ENCODE results near the gene FAM184B.

FAM184B gene

DNA sequence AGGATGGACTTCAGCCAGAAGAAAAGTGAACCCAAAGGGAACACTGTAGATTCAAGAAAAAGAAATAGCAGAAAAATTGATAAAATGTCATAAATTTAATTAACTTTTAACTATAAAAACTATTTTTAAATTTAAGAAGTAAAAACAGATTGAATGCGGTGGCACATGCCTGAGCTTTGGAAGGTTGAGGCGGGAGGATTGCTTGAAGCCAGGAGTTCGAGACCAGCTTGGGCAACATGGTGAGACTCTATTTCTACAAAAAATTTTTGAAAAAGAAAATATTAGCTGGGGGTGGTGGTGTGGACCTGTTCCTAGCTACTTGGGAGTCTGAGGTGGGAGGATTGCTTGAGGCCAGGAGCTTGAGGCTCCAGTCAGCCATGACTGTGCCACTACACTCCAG, 3.0 kb downstream of the FAM184B start:
- Histone ChIP-seq H3K9me3 (ENCODE audit: control insufficient read depth, low read length) (no peaks in the 10 kb centered on the region), H3K4me1 (ENCODE audit: control insufficient read depth, insufficient read depth, low read length) (peaks cover 15% of the 10 kb centered on the region), H3K4me3 (ENCODE audit: insufficient read depth, low read depth, low read length) (no peak overlapping the region), H3K27me3 (ENCODE audit: control insufficient read depth, insufficient read depth, low read length, poor library complexity, severe bottlenecking) (peaks cover 50% of the 10 kb centered on the region), H3K36me3 (ENCODE audit: control insufficient read depth, insufficient read depth, low read length) (no peaks in the 10 kb centered on the region), H3K27ac (ENCODE audit: insufficient read depth, low read depth, low read length, poor library complexity, severe bottlenecking) (no peak overlapping the region)
- 67 to 79% methylated on average over 3 of the region's 3 CpGs for WGBS, 2 experiments

DNA sequence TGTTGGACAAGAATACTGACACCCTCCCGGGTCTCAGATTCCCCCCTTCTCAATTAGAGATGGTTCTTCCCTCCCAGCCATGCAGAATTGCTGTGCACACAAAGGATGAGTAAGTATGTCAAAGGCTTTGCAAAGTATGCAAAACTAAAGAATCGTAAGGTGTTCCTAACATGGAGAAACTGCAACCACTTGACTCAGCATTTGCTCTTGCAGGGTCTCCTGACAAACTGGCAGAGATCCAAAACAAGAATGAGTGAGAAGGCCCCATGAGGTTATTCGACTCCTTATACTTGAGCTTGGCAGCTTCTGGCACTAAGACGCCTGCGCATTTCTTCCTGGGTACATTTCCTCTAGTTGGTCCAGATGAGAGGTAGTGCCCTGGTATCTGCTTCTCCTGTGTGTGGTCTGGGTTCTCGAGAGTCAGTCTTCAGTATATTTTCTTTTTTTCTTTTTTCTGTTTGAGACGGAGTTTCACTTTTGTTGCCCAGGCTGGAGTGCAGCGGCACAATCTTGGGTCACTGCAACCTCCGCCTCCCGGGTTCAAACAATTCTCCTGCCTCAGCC, 8.2 kb downstream of the FAM184B start:
- 95 to 96% methylated on average over 10 of the region's 10 CpGs for WGBS, 2 experiments
- Histone ChIP-seq H3K27ac (ENCODE audit: insufficient read depth, low read depth, low read length, poor library complexity, severe bottlenecking) (no peak overlapping the region), H3K9me3 (ENCODE audit: control insufficient read depth, low read length) (no peaks in the 10 kb centered on the region), H3K4me1 (ENCODE audit: control insufficient read depth, insufficient read depth, low read length) (no peaks in the 10 kb centered on the region), H3K36me3 (ENCODE audit: control insufficient read depth, insufficient read depth, low read length) (no peaks in the 10 kb centered on the region), H3K4me3 (ENCODE audit: insufficient read depth, low read depth, low read length) (no peak overlapping the region), H3K27me3 (ENCODE audit: control insufficient read depth, insufficient read depth, low read length, poor library complexity, severe bottlenecking) (no peaks in the 10 kb centered on the region)

DNA sequence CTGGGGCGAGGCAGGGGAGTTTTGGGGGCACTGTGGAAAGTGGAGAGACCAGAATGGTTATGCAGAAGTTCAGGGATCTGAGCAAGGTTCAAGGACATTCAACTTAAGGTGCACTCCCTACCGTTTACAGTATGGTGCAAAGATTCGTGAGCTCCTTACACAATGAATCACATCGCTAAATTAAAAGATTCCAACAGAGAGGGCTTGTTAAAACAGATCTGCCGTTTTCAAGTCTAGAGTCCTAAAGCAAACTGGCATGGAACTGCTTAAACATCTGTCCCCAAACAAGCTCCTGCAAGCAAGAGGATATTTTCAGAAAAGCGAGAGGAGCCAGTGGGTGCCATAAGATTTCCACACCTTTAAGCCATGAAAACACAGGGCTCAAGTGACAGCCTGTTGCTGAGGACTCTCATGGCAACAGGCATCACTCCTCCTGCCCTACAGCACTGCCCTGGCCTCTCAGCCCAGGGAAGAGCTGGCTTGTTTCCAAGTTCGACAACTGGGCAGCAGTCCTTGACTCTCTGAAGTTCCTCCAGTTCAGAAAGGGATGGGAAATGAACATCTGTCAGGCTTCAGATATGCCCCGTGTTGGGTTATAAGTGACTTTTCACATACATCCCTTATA, 10.0 kb downstream of the FAM184B start:
- Histone ChIP-seq H3K4me1 (ENCODE audit: control insufficient read depth, insufficient read depth, low read length) (no peaks in the 10 kb centered on the region), H3K27ac (ENCODE audit: insufficient read depth, low read depth, low read length, poor library complexity, severe bottlenecking) (no peak overlapping the region), H3K4me3 (ENCODE audit: insufficient read depth, low read depth, low read length) (no peak overlapping the region), H3K36me3 (ENCODE audit: control insufficient read depth, insufficient read depth, low read length) (no peaks in the 10 kb centered on the region), H3K27me3 (ENCODE audit: control insufficient read depth, insufficient read depth, low read length, poor library complexity, severe bottlenecking) (no peaks in the 10 kb centered on the region), H3K9me3 (ENCODE audit: control insufficient read depth, low read length) (no peaks in the 10 kb centered on the region)
- WGBS, 2 experiments = 91% methylated on average over 8 of the region's 8 CpGs

DNA sequence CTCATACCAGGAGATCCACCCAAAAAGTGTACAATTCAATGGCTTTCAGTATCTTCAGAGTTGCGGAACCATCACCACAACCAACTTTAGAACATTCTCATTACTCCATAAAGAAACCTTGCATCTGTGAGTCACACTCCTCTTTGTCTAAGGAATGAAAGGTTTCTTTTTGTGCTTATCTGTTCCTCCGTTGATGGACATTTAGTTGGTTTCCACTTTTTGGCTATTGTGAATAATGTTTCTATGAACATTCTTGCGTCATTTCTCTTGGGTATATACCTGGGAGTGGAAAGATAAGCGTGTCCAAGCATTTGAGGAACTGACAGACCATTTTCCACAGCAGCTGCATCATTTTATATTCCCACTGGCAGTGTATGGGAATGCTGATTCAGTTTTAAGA, 10.6 kb downstream of the FAM184B start:
- Histone ChIP-seq H3K4me3 (ENCODE audit: insufficient read depth, low read depth, low read length) (no peak overlapping the region), H3K27me3 (ENCODE audit: control insufficient read depth, insufficient read depth, low read length, poor library complexity, severe bottlenecking) (no peaks in the 10 kb centered on the region), H3K27ac (ENCODE audit: insufficient read depth, low read depth, low read length, poor library complexity, severe bottlenecking) (no peak overlapping the region), H3K36me3 (ENCODE audit: control insufficient read depth, insufficient read depth, low read length) (no peaks in the 10 kb centered on the region), H3K4me1 (ENCODE audit: control insufficient read depth, insufficient read depth, low read length) (no peaks in the 10 kb centered on the region), H3K9me3 (ENCODE audit: control insufficient read depth, low read length) (no peaks in the 10 kb centered on the region)
- 79 to 93% methylated on average over 4 of the region's 4 CpGs for WGBS, 2 experiments

DNA sequence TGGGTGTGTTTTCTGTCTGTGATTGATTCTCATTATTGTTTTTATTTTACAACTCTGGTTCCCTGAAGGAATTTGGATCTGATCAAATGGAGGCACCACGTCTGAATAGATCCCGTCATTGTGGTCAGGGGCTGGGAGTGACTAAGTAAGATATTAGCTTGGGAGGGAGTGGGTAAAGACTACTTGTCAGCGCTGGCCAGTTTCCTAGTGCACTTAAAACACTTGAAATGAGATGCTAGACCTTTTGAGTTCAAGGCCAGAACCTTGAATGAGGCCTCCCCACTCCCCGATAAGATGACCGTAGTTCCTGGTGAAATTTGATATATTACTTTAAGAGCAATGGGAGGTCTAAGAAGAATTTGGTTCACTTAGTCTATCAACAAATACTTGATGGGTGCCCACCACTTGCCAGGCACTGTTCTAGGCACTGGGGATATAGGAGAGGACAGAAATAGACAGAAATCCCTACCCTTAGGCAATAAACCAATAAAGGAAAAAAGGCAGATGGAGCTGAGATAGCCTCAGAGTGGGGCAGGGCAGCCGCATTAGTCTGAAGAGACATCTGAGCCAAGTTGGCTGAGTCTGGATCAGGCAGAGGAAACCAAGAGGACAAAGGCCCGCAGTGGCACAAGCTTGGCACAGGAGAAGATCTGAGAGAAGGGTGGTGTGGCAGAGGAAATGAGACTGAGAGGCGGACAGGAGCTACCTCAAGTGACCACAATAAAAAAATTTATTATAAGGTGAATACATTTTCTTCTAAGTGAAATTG, 11.8 kb downstream of the FAM184B start:
- H3K4me3 ChIP-seq (ENCODE audit: insufficient read depth, low read depth, low read length) = no peak overlapping the region
- no peaks in the 10 kb centered on the region for H3K9me3 ChIP-seq (ENCODE audit: control insufficient read depth, low read length)
- H3K27ac ChIP-seq (ENCODE audit: insufficient read depth, low read depth, low read length, poor library complexity, severe bottlenecking) = no peak overlapping the region
- no peaks in the 10 kb centered on the region for H3K36me3 ChIP-seq (ENCODE audit: control insufficient read depth, insufficient read depth, low read length)
- 88 to 90% methylated on average over 7 to 8 of the region's 8 CpGs for WGBS, 2 experiments
- H3K27me3 ChIP-seq (ENCODE audit: control insufficient read depth, insufficient read depth, low read length, poor library complexity, severe bottlenecking) = no peaks in the 10 kb centered on the region
- no peaks in the 10 kb centered on the region for H3K4me1 ChIP-seq (ENCODE audit: control insufficient read depth, insufficient read depth, low read length)

DNA sequence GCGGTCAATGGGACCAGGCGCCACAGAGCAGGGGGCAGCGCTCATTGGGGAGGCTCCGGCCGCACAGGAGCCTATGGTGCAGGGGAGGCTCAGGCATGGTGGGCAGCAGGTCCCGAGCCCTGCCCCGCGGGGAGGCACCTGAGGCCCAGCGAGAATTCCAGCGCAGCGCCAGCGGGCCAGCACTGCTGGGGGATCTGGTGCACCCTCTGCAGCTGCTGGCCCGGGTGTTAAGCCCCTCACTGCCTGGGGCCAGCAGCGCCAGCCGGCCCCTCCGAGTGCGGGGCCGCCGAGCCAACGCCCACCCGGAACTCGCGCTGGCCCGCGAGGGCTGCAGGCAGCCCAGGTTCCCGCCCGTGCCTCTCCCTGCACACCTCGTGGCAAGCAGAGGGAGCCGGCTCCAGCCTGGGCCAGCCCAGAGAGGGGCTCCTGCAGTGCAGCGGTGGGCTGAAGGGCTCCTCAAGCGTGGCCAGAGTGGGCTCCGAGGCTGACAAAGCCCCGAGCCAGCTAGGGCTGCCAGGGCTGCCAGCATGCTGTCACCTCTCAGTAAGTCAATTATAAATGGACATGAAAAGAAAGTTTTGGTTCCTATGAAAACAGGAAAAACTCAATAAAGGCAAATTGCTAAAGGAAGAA, 14.5 kb downstream of the FAM184B start:
- Histone ChIP-seq H3K9me3 (ENCODE audit: control insufficient read depth, low read length) (no peaks in the 10 kb centered on the region), H3K36me3 (ENCODE audit: control insufficient read depth, insufficient read depth, low read length) (no peaks in the 10 kb centered on the region), H3K27me3 (ENCODE audit: control insufficient read depth, insufficient read depth, low read length, poor library complexity, severe bottlenecking) (no peaks in the 10 kb centered on the region), H3K4me1 (ENCODE audit: control insufficient read depth, insufficient read depth, low read length) (no peaks in the 10 kb centered on the region), H3K4me3 (ENCODE audit: insufficient read depth, low read depth, low read length) (no peak overlapping the region), H3K27ac (ENCODE audit: insufficient read depth, low read depth, low read length, poor library complexity, severe bottlenecking) (no peak overlapping the region)
- WGBS, 2 experiments = 92 to 94% methylated on average over 33 of the region's 33 CpGs

DNA sequence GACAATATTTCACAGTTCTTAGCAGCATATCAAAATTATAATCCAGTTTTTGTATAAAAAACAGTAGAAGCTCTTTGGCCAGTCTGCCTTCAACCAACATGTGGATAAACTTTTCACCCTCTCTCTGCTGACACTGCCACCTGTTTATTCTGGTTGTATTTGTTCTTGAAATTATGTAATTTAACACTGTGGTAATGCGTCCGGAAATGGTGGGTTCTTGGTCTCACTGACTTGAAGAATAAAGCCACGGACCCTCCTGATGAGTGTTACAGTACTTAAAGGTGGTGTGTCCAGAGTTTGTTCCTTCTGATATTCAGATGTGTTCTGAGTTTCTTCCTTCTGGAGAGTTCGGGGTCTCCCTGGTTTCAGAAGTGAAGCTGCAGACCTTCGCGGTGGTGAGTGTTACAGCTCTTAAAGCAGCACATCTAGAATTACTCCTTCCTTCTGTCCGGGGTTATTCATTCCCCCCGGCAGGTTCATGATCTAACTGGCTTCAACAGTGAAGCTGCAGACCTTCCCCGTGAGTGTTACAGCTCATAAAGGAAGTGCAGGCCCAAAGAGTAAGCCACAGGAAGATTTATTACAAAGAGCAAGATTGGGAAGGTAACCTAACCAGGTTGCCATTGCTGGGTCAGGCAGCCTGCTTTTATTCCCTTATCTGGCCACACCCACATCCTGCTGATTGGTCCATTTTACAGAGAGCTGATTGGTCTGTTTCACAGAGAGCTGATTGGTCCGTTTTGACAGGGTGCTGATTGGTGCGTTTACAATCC, 15.7 kb downstream of the FAM184B start:
- Histone ChIP-seq H3K36me3 (ENCODE audit: control insufficient read depth, insufficient read depth, low read length) (no peaks in the 10 kb centered on the region), H3K9me3 (ENCODE audit: control insufficient read depth, low read length) (no peaks in the 10 kb centered on the region), H3K4me3 (ENCODE audit: insufficient read depth, low read depth, low read length) (no peak overlapping the region), H3K27ac (ENCODE audit: insufficient read depth, low read depth, low read length, poor library complexity, severe bottlenecking) (no peak overlapping the region), H3K4me1 (ENCODE audit: control insufficient read depth, insufficient read depth, low read length) (no peaks in the 10 kb centered on the region), H3K27me3 (ENCODE audit: control insufficient read depth, insufficient read depth, low read length, poor library complexity, severe bottlenecking) (no peaks in the 10 kb centered on the region)
- WGBS, 2 experiments = 89 to 90% methylated on average over 11 of the region's 11 CpGs

DNA sequence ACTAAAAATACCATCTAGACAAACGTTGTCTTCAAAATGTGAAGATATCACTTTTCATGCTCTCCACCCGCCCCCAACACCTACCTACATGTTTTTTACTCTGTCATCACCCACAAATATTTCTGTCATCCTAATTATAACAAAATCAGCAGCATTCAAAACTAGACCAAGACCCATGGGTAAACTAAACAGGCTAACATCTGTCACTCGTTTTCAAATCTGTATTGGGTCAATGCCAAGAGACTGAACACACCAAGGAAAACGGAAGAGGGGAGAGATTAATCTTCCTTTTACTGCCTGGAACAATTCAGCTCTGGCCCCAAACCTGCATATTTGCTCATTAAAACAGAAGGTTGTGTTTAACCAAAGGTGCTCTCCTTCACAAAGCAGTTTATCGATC, 17.5 kb downstream of the FAM184B start:
- Histone ChIP-seq H3K36me3 (ENCODE audit: control insufficient read depth, insufficient read depth, low read length) (no peaks in the 10 kb centered on the region), H3K27ac (ENCODE audit: insufficient read depth, low read depth, low read length, poor library complexity, severe bottlenecking) (no peak overlapping the region), H3K9me3 (ENCODE audit: control insufficient read depth, low read length) (no peaks in the 10 kb centered on the region), H3K4me1 (ENCODE audit: control insufficient read depth, insufficient read depth, low read length) (no peaks in the 10 kb centered on the region), H3K4me3 (ENCODE audit: insufficient read depth, low read depth, low read length) (no peak overlapping the region), H3K27me3 (ENCODE audit: control insufficient read depth, insufficient read depth, low read length, poor library complexity, severe bottlenecking) (no peaks in the 10 kb centered on the region)
- WGBS, 2 experiments = 79 to 82% methylated on average over 5 of the region's 5 CpGs

DNA sequence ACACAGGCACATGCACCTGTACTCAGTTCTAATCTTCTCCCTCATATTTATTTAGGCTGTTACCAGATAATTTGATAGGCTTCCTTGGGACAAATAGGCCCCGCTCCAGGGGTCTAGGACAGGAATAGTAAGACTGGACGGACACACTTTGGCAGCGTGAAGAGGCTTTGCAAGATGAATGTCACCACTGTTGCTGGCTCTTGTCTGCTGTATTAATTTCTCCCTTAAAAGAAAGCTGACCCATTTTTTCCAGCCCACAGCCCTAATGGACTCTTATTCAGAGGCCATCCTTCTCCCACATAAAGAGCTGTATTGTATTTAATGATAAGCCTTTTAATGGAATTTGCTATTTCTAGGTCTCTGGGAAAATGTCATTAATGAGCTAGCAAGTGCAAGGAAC, 18.0 kb downstream of the FAM184B start:
- Histone ChIP-seq H3K27me3 (ENCODE audit: control insufficient read depth, insufficient read depth, low read length, poor library complexity, severe bottlenecking) (no peaks in the 10 kb centered on the region), H3K27ac (ENCODE audit: insufficient read depth, low read depth, low read length, poor library complexity, severe bottlenecking) (no peak overlapping the region), H3K36me3 (ENCODE audit: control insufficient read depth, insufficient read depth, low read length) (no peaks in the 10 kb centered on the region), H3K4me1 (ENCODE audit: control insufficient read depth, insufficient read depth, low read length) (no peaks in the 10 kb centered on the region), H3K4me3 (ENCODE audit: insufficient read depth, low read depth, low read length) (no peak overlapping the region), H3K9me3 (ENCODE audit: control insufficient read depth, low read length) (no peaks in the 10 kb centered on the region)
- WGBS, 2 experiments = 94 to 97% methylated on average over 3 of the region's 3 CpGs

DNA sequence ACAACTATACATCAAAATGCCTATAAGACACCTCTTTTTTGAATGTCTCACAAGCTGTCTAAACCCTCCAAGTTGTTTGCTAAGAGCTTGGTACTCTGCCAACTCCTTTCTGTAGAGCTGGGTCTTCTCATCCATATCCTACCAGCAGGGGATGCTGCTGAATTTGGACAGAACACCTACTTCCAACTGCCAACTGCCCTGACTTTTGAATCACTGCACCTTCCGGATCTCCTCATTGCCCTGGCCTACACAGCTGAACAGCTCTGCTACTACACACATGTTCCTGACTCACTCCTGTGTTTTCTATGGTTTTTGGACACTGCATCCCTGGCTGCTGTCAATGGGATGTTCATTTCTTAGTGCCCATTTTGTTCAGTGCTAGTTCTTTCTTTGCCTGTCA, 18.7 kb downstream of the FAM184B start:
- Histone ChIP-seq H3K27ac (ENCODE audit: insufficient read depth, low read depth, low read length, poor library complexity, severe bottlenecking) (no peak overlapping the region), H3K4me1 (ENCODE audit: control insufficient read depth, insufficient read depth, low read length) (no peaks in the 10 kb centered on the region), H3K36me3 (ENCODE audit: control insufficient read depth, insufficient read depth, low read length) (no peaks in the 10 kb centered on the region), H3K27me3 (ENCODE audit: control insufficient read depth, insufficient read depth, low read length, poor library complexity, severe bottlenecking) (no peaks in the 10 kb centered on the region), H3K9me3 (ENCODE audit: control insufficient read depth, low read length) (no peaks in the 10 kb centered on the region), H3K4me3 (ENCODE audit: insufficient read depth, low read depth, low read length) (no peak overlapping the region)
- 93 to 94% methylated on average over 1 of the region's 1 CpG for WGBS, 2 experiments
